Measurements from ENCODE around the gene MAP1LC3B2. TPM values are rescaled to one million over a fixed set of nuclear protein-coding genes. Genes with fewer than 3 reads are reported as not detected.

Gene MAP1LC3B2
- total and polyA plus RNA-seq, 3 experiments from 2014 or later = 0.96 to 5.8 (median 1.7) TPM

GRCh38 chr12:116609319-116610114 lies 50.3 kb downstream of the MAP1LC3B2 start:
- Histone ChIP-seq H3K4me3 (ENCODE audit: low read length) (no peak overlapping the region), H3K27me3 (ENCODE audit: insufficient read depth, low read length, poor library complexity, severe bottlenecking) (no peaks in the 10 kb centered on the region), H3K4me1 (ENCODE audit: insufficient read depth, low read length) (no peaks in the 10 kb centered on the region), H3K9me3 (ENCODE audit: low read length) (no peaks in the 10 kb centered on the region), H3K36me3 (ENCODE audit: insufficient read depth, low read length) (no peaks in the 10 kb centered on the region), H3K27ac (ENCODE audit: low read depth, low read length) (no peak overlapping the region)
- peaks cover 0 to 2% (median 0%) of the 10 kb centered on the region in 5 donors for H3K9me3 Mint-ChIP-seq
- H3K27ac Mint-ChIP-seq = peak overlapping the region in 1 of 8 donors; percentile 26
- peak in 2 of 5 donors; percentile 5 to 17 for DNase-seq
- H3K27me3 Mint-ChIP-seq = peaks cover 15 to 22% of the 10 kb centered on the region in 2 donors
- peaks cover 1 to 9% (median 5%) of the 10 kb centered on the region in 3 donors for H3K4me1 Mint-ChIP-seq
- ChIA-PET POLR2A (no interaction called here), CTCF (interaction anchor here (0.7 to 2.5 kb wide), 8 partner anchors 9 to 612 kb away, joined by 3 to 6 read pairs (median 4); partner anchors contain the start of gene MAP1LC3B2)
- H3K36me3 Mint-ChIP-seq = no peaks in the 10 kb centered on the region
- no peak overlapping the region for H3K4me3 Mint-ChIP-seq

- POLR2A ChIA-PET = no interaction called here
- H3K4me3 ChIP-seq (ENCODE audit: low read length) = no peak overlapping the region
- Mint-ChIP-seq H3K4me1 (peaks cover 1 to 9% (median 5%) of the 10 kb centered on the region in 3 donors), H3K4me3 (no peak overlapping the region), H3K27me3 (peaks cover 10 to 12% of the 10 kb centered on the region in 2 donors), H3K9me3 (peaks cover 0 to 2% (median 0%) of the 10 kb centered on the region in 5 donors), H3K36me3 (no peaks in the 10 kb centered on the region), H3K27ac (peak overlapping the region in 1 of 8 donors; percentile 52)
- no peak overlapping the region for H3K27ac ChIP-seq (ENCODE audit: low read depth, low read length)
- H3K4me1 ChIP-seq (ENCODE audit: insufficient read depth, low read length) = no peaks in the 10 kb centered on the region
- DNase-seq = no peak
- CTCF ChIA-PET = no interaction called here
- H3K9me3 ChIP-seq (ENCODE audit: low read length) = no peaks in the 10 kb centered on the region
- no peaks in the 10 kb centered on the region for H3K27me3 ChIP-seq (ENCODE audit: insufficient read depth, low read length, poor library complexity, severe bottlenecking)
- H3K36me3 ChIP-seq (ENCODE audit: insufficient read depth, low read length) = no peaks in the 10 kb centered on the region
These were observed 51.9 kb downstream of the MAP1LC3B2 start for GRCh38 chr12:116610971-116611541.

- ChIA-PET CTCF (no interaction called here), POLR2A (no interaction called here)
- Mint-ChIP-seq H3K27me3 (peaks cover 9 to 11% of the 10 kb centered on the region in 2 donors), H3K27ac (no peak overlapping the region), H3K36me3 (no peaks in the 10 kb centered on the region), H3K4me3 (no peak overlapping the region), H3K9me3 (peaks cover 0 to 2% (median 0%) of the 10 kb centered on the region in 5 donors), H3K4me1 (peaks cover 1 to 9% (median 5%) of the 10 kb centered on the region in 3 donors)
- no peaks in the 10 kb centered on the region for H3K36me3 ChIP-seq (ENCODE audit: insufficient read depth, low read length)
- H3K27me3 ChIP-seq (ENCODE audit: insufficient read depth, low read length, poor library complexity, severe bottlenecking) = no peaks in the 10 kb centered on the region
- no peak for DNase-seq
- no peaks in the 10 kb centered on the region for H3K9me3 ChIP-seq (ENCODE audit: low read length)
- no peak overlapping the region for H3K4me3 ChIP-seq (ENCODE audit: low read length)
- no peak overlapping the region for H3K27ac ChIP-seq (ENCODE audit: low read depth, low read length)
- no peaks in the 10 kb centered on the region for H3K4me1 ChIP-seq (ENCODE audit: insufficient read depth, low read length)
These were observed 53.3 kb downstream of the MAP1LC3B2 start for GRCh38 chr12:116612436-116612835.

GRCh38 chr12:116613256-116613655 lies 54.1 kb downstream of the MAP1LC3B2 start:
- Mint-ChIP-seq H3K27me3 (peaks cover 9 to 13% of the 10 kb centered on the region in 2 donors), H3K4me3 (no peak overlapping the region), H3K4me1 (peaks cover 1 to 9% (median 5%) of the 10 kb centered on the region in 3 donors), H3K9me3 (peaks cover 0 to 2% (median 0%) of the 10 kb centered on the region in 5 donors), H3K36me3 (no peaks in the 10 kb centered on the region), H3K27ac (peak overlapping the region in 1 of 8 donors; percentile 92)
- no peaks in the 10 kb centered on the region for H3K36me3 ChIP-seq (ENCODE audit: insufficient read depth, low read length)
- no peaks in the 10 kb centered on the region for H3K27me3 ChIP-seq (ENCODE audit: insufficient read depth, low read length, poor library complexity, severe bottlenecking)
- POLR2A ChIA-PET = no interaction called here
- no peaks in the 10 kb centered on the region for H3K9me3 ChIP-seq (ENCODE audit: low read length)
- no peak overlapping the region for H3K27ac ChIP-seq (ENCODE audit: low read depth, low read length)
- no peak for DNase-seq
- H3K4me1 ChIP-seq (ENCODE audit: insufficient read depth, low read length) = no peaks in the 10 kb centered on the region
- CTCF ChIA-PET = interaction anchor here (0.6 kb wide), 1 partner anchor 45 kb away, joined by 3 read pairs; no protein-coding TSS in a partner anchor
- H3K4me3 ChIP-seq (ENCODE audit: low read length) = no peak overlapping the region

GRCh38 chr12:116614194-116614915 lies 55.2 kb downstream of the MAP1LC3B2 start:
- ChIA-PET POLR2A (no interaction called here), CTCF (no interaction called here)
- Mint-ChIP-seq H3K9me3 (peaks cover 0 to 2% (median 0%) of the 10 kb centered on the region in 5 donors), H3K27ac (no peak overlapping the region), H3K27me3 (peaks cover 10 to 15% of the 10 kb centered on the region in 2 donors), H3K4me3 (no peak overlapping the region), H3K4me1 (peaks cover 1 to 9% (median 5%) of the 10 kb centered on the region in 3 donors), H3K36me3 (no peaks in the 10 kb centered on the region)
- Histone ChIP-seq H3K4me1 (ENCODE audit: insufficient read depth, low read length) (no peaks in the 10 kb centered on the region), H3K4me3 (ENCODE audit: low read length) (no peak overlapping the region), H3K27me3 (ENCODE audit: insufficient read depth, low read length, poor library complexity, severe bottlenecking) (no peaks in the 10 kb centered on the region), H3K9me3 (ENCODE audit: low read length) (no peaks in the 10 kb centered on the region), H3K27ac (ENCODE audit: low read depth, low read length) (no peak overlapping the region), H3K36me3 (ENCODE audit: insufficient read depth, low read length) (no peaks in the 10 kb centered on the region)
- DNase-seq = no peak

GRCh38 chr12:116615141-116615861 lies 56.1 kb downstream of the MAP1LC3B2 start:
- no peak overlapping the region for H3K4me3 ChIP-seq (ENCODE audit: low read length)
- no peaks in the 10 kb centered on the region for H3K36me3 ChIP-seq (ENCODE audit: insufficient read depth, low read length)
- no peaks in the 10 kb centered on the region for H3K4me1 ChIP-seq (ENCODE audit: insufficient read depth, low read length)
- no peaks in the 10 kb centered on the region for H3K36me3 Mint-ChIP-seq
- H3K27me3 ChIP-seq (ENCODE audit: insufficient read depth, low read length, poor library complexity, severe bottlenecking) = no peaks in the 10 kb centered on the region
- POLR2A ChIA-PET = no interaction called here
- no peak overlapping the region for H3K27ac Mint-ChIP-seq
- CTCF ChIA-PET = no interaction called here
- no peaks in the 10 kb centered on the region for H3K9me3 ChIP-seq (ENCODE audit: low read length)
- H3K27me3 Mint-ChIP-seq = peaks cover 9 to 17% of the 10 kb centered on the region in 2 donors
- H3K9me3 Mint-ChIP-seq = peaks cover 0 to 2% (median 0%) of the 10 kb centered on the region in 5 donors
- peaks cover 1 to 9% (median 5%) of the 10 kb centered on the region in 3 donors for H3K4me1 Mint-ChIP-seq
- H3K27ac ChIP-seq (ENCODE audit: low read depth, low read length) = no peak overlapping the region
- DNase-seq = no peak
- H3K4me3 Mint-ChIP-seq = no peak overlapping the region

- no peaks in the 10 kb centered on the region for H3K9me3 ChIP-seq (ENCODE audit: low read length)
- Mint-ChIP-seq H3K36me3 (no peaks in the 10 kb centered on the region), H3K4me1 (no peaks in the 10 kb centered on the region), H3K9me3 (peaks cover 0 to 2% (median 0%) of the 10 kb centered on the region in 5 donors), H3K27me3 (peaks cover 7 to 20% of the 10 kb centered on the region in 2 donors), H3K27ac (no peak overlapping the region), H3K4me3 (no peak overlapping the region)
- ChIA-PET CTCF (no interaction called here), POLR2A (no interaction called here)
- H3K4me1 ChIP-seq (ENCODE audit: insufficient read depth, low read length) = no peaks in the 10 kb centered on the region
- H3K36me3 ChIP-seq (ENCODE audit: insufficient read depth, low read length) = no peaks in the 10 kb centered on the region
- H3K27me3 ChIP-seq (ENCODE audit: insufficient read depth, low read length, poor library complexity, severe bottlenecking) = no peaks in the 10 kb centered on the region
- no peak for DNase-seq
- no peak overlapping the region for H3K4me3 ChIP-seq (ENCODE audit: low read length)
- H3K27ac ChIP-seq (ENCODE audit: low read depth, low read length) = no peak overlapping the region
These were observed 57.5 kb downstream of the MAP1LC3B2 start for GRCh38 chr12:116616536-116617248.
